NCI-H2196 (cell line): ENCODE results near the gene ZCCHC14.
A peak's percentile ranks its signal among the peaks of the same experiment; 100 is the strongest.
"Not testable (repeated sequence)": the region's sequence is repeated elsewhere in the genome, so short reads cannot be mapped to it uniquely, and the experiment has no call there.

Source experiments
- DNase-seq: peaks from one replicate; lab custom pipeline; 2025; ENCODE audit not compliant: unreplicated experiment; lab: John Stamatoyannopoulos, UW

Gene ZCCHC14

DNA sequence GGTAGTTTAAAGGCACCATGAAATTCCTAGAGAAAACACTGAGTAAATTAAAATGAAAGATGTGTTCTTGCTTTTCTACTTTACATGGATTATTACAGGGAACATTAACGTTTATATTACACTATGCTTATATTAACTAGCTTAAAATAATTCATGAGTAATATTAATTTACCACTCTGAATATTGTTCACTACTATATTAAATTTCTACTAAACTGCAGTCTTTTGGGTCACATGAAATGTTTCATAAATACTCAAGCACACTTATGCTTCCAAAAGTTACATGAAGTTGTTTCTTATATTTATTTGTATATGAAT, 104.0 kb downstream of the ZCCHC14 start:
- DNase-seq: no peak

DNA sequence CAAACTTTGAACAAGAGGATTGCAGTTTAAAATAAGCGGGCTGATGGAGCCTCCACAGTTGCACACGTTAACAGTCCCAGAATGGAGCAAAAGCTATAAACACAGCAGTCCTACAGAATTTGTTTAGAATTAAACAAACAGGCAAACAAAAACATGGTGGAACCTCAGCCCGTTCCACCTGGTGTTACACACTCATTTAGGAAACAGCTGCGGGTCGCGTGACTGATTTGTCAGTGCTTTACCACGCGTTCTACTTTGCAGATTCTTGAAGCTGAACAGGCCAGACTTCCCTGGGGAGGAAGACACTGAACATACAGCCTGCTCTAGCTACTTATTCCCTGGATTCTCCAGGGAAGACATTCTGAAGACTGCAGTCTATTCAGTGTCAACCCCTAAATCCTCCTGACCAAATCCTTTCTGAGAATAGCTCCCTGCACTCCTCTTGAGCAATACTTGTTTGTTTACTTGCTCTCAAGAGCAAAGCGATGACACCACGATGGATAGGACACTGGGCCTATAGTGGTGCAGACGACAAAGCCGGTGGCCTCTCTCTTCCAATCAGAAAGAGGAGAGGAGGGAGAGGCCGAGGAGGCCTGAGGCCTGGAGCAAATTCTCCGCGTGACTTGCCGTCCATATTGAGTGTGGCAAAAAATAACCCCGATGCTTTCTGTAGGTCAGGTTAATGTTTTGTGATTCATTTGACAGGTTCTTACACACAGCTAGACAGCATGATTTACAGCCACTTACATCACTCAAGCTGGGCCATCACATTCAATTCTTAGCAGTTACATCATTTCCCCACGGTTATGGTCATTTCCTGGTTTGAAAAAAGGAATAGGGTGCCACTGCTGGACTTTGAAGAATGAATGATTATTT, 104.6 kb downstream of the ZCCHC14 start:
- peak; percentile 82 for DNase-seq

DNA sequence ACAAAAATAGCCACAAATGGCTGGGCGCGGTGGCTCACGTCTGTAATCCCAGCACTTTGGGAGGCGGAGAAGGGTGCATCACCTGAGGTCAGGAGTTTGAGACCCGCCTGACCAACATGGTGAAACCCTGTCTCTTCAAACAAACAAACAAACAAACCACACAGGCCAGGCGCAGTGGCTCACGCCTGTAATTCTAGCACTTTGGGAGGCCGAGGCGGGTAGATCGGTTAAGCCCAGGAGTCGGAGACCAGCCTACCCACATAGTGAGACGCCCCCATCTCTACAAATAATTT, 108.0 kb downstream of the ZCCHC14 start:
- DNase-seq: not testable (repeated sequence)

DNA sequence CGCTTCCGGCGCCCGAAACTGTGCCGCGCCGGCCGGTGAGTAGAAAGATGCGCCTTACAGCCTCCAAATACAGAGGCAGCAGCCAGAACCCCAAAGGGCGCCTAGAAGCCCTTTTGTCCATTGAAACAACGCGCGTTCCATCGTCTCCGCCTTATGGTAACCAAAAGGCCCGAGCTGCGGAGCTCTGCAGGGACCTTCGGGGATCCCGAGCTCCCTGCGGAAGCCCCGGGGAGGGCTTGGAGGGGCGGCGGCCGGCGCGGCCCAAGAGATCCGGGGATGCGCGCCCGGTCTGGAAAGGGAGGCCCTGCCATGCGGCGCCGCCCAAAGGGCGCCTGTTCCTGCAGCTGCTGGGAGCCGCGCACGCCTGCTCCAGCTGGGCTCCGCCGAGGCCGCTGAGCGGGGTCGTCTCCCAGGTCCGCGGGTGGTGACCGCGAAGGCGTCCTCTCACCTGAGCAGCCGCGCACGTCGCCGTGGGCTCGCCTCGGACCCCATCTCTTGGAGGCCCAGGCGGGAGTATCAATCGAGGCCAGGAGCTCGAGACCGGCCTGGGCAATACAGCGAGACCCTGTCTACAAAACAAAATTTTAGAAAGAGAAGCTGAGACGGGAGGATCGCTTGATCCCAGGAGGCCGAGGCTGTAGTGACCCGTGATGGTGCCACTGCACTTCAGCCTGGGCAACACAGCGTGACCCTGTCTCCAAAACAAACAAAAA, 108.5 kb downstream of the ZCCHC14 start:
- no peak for DNase-seq

DNA sequence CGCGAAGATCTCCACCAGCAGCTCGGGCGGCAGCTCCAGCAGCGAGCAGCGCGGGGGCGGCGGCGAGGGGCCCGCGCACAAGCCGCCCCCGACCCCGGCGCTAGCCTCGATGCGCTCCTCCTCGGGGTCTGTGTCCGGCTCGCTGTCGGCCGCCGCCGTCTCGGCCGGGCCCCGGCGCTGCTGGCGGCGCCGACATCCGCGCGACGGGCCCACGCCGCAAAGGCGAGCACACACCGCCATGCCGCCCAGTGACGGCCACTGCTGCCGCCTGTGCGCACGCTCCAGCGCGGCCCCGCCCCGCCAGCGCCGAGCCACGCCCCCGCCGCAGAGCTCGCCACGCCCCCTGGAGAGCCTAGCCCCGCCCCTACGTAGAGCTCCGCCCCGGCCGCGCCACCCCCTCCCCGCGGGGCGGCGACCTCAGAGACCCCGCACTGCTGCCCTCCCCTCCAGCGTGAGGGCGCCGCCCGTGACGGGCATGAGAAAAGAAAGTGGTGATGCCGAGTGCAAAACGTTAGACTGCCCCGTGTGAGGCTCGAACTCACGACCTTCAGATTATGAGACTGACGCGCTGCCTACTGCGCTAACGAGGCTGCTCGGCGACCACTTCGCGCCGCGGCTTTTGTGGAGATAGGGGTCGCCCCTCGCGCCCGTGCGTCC, 109.2 kb downstream of the ZCCHC14 start, which contains the start of gene FBXO31:
FBXO31 (minus strand) TSS at position 272 of the 657 bp plus-strand sequence; CDS start at position 240, 32 bp downstream.
- DNase-seq: peak; percentile 83

DNA sequence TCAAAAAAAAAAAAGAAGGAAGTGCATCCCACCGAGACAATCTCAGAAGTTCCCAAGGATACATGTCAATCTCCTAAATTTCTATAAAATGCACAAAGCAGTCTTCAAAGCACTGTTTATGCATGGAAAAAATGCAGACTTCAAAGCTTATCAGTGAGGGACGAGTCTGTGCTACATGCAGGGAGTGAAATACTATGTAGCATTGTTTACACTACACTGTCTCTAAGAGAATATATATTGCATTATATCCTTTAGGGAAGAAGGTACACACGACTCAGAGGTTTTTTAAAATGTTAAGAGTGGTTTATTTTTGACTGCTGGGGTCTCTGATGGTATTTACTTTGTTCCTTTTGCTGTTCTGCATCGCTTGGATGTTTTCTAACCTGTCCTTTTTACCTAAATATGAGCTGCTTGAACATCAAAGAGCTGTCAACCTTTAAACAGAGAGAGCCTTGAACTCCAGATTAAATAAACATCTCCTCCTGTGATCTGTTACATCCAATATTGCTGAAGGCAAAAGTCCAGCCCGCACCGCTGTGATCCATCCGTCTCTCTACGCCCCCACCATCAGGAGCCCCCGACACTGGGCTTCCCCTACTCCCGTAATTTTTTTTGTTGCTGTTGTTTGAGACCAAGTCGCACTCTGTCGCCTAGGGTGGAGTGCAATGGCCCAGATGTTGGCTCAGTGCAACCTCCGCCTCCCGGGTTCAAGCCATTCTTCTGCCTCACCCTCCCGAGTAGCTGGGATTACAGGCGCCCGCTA, 110.6 kb downstream of the ZCCHC14 start:
- DNase-seq: no peak

DNA sequence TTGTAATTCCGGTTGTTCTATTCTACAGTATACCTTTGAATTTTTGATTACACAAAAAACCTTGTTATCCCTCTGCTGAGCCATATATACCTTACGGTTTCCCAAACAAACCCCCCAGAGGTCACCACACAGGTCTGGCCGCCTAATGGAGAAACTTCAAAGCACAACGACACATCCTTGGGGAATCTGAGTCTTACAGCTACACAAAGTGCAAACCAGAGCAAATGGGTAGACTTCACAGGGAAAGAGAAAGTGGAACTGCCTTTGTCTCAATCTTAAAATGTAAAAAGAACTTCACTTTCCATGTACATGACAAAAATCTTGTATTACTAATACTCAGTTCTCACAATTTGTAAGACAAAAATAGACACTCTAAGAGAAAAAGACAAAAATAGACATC, 111.9 kb downstream of the ZCCHC14 start:
- DNase-seq: no peak

DNA sequence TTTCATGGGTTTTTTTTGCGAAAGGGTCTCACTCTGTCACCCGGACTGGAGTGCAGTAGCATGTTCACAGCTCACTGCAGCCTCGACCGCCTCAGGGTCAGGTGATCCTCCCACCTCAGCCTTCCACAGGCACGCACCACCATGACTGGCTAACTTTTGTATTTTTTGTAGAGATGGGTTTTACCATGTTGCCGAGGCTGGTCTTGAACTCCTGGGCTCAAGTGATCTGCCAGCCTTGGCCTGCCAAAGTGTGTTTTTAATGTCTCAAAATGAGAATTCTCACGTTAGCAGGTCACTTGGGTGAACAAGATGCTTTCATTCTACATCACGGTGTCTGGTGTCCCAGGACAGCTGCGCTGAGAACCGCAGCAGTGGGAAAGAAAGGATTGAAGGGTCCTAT, 112.4 kb downstream of the ZCCHC14 start:
- no peak for DNase-seq

DNA sequence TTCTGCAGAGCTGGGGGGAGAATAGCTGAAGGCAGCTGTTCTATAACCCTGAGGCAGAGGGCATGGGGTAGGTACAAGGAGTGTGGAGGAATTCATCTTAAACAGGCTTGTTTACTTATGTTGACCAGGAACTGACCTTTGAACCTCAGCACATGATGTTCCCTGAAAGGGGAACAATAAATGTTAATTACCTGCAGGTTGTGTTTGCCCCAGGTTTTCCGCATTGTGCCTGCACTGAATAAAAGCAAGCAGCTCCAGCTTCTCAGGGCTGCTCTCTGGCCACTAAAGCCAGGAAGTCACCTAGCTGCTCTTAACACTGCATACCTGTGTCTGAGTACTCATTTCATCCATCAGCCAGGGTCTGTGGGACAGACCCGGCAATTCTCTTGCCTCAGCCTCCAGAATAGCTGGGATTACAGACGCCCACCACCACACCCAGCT, 113.5 kb downstream of the ZCCHC14 start:
- DNase-seq: not testable (repeated sequence)

DNA sequence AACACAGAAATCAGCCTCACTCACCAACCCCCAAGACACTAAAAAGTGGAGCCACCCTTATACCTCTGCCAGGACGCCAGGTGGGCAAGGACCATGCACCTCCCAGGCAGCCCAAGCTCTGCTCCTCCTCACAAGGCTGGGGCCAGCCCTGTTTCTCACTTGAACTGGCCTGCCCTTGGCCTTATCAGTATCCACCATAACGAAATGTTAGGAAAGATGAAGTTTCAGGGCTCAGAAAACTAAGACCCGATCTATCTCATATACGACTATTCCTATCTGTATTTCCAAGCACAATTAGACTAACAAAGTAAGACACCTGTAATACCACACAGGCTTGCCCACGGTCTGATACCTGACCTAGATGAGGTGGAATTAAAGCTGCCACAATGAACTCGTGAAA, 116.2 kb downstream of the ZCCHC14 start:
- DNase-seq: no peak

DNA sequence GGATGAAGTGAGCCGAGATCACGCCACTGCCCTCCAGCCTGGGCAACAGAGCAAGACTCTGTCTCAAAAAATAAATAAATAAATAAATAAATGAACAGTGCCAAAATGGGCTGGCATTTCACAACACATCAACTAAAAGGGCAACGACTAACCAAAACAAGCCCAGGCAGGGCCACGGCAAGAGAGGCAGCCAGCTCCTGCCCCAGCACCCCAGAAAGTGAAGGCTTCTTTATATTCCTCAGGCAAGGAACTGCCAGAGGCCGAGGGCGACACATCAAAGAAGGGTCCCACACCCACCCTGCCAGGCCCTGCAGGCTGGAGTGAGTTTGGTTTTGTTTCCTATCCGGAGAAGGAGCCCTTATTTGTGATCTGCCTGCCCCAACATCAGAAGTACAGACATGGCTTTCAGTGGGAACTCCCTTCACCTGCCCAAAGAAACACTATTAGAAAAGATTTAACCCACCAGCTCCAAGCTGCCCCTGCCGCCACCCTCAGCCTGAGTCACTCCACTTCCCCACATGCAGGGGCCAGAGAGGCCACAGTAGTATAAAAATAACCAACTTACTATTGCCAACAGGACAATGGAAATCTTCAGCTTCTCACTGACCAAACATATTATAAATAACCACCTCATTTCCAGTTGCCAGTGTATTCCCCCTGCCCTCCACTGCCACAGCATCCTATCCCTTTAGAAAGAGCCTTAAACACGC, 117.2 kb downstream of the ZCCHC14 start:
- DNase-seq: no peak

DNA sequence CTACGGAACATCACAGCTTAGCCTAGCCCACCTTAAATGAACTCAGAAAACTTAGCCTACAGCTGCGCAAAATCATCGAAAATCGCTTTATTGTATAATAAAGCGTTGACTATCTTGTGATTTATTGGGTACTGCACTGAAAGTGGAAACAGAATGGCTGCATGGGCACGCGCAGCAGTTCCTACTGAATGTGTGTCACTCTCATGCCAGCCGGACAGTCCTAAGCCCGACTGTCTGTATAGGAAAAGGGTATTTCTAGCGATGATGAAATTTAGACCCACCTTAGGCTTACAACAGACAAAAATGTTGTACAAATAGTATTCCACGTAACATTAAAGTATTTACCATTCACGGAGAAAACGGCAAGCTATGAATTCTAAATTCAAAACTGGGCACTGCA, 118.5 kb downstream of the ZCCHC14 start:
- no peak for DNase-seq

DNA sequence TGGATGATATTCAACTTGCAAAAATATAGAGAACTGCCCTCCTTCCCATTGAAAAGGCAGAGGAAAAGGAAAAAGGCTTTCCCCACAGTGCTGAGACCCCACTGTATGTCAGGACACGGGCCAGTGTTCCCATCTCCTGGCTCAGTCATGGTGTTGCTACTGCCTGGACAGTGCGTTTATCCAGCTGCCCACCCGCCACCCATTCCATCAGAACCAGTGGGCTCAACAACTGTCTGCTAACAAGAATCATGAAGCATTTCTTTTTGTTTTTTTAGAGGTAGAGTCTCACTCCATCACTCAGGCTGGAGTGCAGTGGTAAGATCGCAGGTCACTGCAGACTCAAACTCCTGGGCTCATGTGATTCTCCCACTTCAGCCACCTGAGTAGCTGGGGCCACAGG, 120.5 kb downstream of the ZCCHC14 start:
- DNase-seq: no peak

DNA sequence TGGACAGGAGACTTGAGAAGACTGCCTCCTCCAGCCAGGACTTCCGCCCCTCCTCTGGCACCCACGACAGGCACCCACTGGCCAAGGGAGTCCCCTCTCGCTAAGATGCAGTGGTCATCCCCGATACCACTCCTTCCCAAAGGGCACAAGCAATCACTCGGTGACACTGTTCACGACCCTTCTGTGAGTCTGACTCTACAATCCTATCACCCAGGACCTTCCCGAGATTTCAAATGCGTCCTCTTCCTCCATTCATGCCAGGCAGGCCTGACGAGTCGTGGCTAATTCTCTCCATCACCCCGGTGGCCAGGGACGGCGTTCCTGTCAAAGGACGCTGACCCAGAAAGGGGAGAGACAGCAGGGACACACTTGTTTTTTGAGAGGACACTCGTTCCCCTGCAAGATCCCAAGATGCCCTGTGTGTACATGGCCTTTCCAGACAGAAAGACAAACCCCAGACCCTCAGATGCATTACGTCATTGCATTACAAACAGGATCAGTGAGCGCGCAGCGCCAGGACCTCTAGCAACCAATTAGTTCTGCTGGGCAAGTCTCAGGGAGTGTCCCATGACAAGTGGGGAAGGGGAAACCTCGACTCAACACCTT, 121.5 kb downstream of the ZCCHC14 start:
- DNase-seq: no peak

DNA sequence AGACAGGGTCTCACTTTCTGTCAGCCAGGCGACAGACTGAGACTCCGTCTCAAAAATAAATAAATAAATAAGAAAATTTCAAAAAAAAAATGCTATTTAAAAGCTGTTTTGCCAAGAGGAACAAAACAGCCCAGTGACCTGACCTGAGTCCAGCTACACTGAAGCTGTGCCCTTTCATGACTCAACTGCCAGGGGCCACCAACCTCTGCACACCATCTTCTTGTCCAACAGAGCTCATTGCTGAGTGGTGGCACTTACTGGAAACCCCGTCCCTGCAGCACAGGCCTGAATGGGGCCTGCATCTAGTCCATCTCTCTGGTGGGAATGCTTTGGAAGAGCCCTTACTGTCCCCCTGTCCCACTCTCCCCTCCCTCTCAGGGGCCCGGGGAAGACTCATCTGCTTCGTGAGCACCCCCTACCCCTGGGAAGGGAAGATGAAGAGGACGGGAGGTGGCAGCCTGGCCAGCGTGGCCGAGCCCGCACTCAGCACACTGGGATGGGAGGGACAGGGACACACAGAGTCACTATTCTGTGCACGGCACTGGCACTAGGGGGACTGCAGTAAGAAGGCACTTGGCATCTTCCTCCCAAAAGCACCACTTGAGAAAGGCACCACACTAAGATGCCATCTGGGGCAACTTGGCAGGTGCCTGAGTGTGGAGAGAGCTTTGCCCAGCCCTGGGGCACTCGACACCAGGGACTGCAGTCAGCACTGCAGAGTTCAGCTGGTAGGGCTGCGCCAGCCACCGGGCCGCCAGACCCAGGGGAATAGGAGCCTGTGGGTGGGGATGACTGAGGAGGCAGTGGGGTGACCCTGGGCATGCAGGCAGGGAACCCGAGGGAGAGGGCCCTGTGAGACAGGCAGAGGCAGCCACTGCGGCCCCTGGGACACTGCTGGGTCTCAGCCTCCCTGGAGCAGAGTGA, 122.8 kb downstream of the ZCCHC14 start:
- DNase-seq: no peak

DNA sequence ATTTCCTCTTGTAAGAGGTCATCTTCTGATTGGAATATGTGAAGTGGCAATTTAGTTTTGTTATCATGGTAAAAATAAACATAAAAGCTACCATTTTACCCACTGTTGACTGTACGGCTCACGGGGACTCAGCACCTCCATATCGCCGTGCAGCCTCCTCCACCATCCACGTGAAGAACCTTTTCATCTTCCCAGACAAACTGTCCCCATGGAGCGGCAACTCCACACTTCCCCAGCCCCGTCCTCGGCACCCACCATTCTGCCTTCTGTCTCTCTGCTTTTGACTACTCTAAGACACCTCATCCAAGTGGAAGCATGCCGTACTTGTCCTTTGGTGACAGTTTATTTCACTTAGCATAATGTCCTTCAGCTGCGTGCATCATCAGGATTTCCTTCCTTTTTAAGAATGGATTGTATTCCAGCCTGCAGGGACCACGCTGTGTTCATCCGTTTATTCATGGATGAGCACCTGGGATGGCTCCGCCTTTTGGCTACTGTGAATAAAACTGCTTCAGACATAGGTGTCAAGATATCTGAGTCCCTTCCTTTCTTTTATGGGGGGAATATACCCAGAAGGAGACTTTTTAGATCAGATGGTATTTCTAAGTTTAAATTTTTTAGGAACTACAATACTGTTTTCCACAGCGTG, 123.6 kb downstream of the ZCCHC14 start:
- no peak for DNase-seq

DNA sequence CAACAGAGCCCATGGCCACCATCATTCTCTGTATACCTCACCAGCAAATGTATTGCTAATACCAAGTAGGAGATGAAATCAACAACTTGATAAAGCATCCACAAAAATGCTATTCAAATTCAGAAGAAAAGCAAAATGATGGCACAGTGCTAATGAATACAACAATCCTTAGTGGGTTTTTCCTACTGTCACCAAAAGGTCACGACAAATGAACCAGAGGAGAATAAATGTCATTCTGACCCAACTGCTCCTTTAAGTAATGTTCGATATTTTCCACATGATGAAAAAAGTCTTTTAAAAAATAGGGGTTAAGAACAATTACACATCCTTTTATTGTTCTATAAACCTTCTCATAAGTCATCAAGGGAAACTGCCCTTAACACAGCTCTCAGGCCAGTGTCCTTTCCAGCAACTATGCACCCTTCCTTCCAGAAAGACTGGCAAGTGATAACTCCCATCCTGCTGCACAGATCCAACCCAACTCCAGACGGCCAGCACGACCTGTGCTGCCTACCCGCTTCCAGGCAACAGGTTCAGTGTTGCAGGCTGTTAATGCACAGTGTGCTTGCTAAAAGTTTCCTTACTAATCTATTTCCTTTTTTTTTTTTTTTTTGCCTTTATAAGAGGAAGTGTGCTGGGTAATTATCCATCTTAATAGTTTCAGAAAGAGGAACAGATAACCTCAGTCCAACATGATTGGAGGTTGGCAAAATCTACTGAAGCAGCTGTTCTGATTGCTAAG, 124.6 kb downstream of the ZCCHC14 start:
- no peak for DNase-seq

DNA sequence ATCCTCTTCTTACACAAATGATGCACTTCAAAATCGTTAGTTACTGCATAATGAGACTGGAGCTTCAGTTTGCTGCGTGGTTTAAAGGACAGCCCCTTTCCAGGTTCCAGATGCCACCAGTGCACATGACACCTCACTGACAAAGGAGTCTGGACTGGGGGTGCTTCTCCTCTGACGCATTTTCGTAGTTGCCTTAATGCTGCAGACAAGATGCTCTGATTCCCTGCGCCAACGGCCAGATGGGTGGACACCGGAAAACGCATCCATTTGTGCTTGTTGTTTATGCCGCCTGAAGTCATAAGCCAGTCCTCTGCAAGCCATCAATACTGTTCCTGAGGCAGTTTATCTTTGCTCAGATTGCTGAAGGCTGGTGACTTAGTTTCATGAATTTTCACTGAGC, 125.3 kb downstream of the ZCCHC14 start:
- DNase-seq: no peak
